ENCODE results near the gene NOL8.

DNA sequence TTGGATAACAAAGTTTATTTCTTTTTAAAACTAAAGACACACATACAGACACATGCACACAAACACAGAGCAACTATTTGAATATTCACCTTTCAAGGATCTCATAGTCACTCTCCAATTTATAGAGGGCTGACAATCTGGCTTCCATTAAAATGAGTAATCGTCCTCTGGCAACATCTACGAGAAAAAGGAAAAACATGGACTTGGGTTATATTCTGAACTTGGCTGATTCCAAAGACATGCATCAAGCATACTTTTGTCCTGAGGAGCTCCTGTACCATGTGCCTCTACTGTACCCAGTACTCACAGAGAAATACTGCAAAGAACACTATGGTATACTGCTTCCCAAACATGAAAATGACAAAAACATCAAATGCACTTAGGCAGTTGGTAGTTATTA lies 47.0 kb downstream of the NOL8 start:
- TF ChIP-seq, protein P1, sequence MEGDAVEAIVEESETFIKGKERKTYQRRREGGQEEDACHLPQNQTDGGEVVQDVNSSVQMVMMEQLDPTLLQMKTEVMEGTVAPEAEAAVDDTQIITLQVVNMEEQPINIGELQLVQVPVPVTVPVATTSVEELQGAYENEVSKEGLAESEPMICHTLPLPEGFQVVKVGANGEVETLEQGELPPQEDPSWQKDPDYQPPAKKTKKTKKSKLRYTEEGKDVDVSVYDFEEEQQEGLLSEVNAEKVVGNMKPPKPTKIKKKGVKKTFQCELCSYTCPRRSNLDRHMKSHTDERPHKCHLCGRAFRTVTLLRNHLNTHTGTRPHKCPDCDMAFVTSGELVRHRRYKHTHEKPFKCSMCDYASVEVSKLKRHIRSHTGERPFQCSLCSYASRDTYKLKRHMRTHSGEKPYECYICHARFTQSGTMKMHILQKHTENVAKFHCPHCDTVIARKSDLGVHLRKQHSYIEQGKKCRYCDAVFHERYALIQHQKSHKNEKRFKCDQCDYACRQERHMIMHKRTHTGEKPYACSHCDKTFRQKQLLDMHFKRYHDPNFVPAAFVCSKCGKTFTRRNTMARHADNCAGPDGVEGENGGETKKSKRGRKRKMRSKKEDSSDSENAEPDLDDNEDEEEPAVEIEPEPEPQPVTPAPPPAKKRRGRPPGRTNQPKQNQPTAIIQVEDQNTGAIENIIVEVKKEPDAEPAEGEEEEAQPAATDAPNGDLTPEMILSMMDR (IDR thresholded peaks at IDR 0.05) = no peak
- TF ChIP-seq POLR2A (IDR thresholded peaks at IDR 0.05) = no peak
